Measurements from ENCODE around the gene CKS1B.

DNA sequence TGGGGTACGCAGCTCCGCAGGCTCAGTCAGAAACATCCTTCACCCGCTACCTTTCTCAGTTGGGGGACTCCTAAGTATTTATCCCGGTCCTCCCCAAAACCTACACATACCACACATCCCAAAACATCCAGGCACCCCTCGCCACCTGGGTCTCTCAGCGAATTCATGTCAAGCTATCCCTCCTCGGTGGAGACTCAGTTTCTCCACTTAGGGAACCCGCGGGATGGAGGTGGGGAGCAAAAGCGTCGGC lies 26.9 kb downstream of the CKS1B start:
- TF ChIP-seq EZH2 (IDR thresholded peaks at IDR 0.05) (no peak), POLR2AphosphoS5 (IDR thresholded peaks at IDR 0.05; ENCODE audit: borderline replicate concordance, low read depth, low read length) (no peak), FOXP2 (optimal IDR thresholded peaks at IDR 0.05; ENCODE audit: control extremely low read depth, extremely low read length, insufficient read depth) (no peak)
